Adipose tissue (tissue), 3 donors: ENCODE data around the gene CNPY1. TPM values are rescaled to one million over a fixed set of nuclear protein-coding genes. Genes with fewer than 3 reads are reported as not detected.
"Not testable (repeated sequence)": the region's sequence is repeated elsewhere in the genome, so short reads cannot be mapped to it uniquely, and the experiment has no call there.

Experiments
- H3K27ac ChIP-seq: one replicate; pipeline ENCODE4 v1.5.1; 2013; ENCODE audit warnings: low read depth, low read length
- WGBS, 3 donors: extraction: QIAGEN DNeasy Blood & Tissue Kit; methylation state at CpG; one replicate each; pipeline ENCODE4 v1.1.7; 2013; 5-methylcytosine and 5-hydroxymethylcytosine counted together
- polyA plus RNA-seq, 3 donors: library from polyadenylated mRNA; stranded (reverse); fragments of 200-250 nt; gene quantifications; one replicate each; pipeline ENCODE4 v1.2.3, GENCODE V29; 2013
- donor health status: healthy with polysubstance abuse.
- donor health status: Bipolar disorder and iron deficiency.
- donor health status: healthy.

Gene CNPY1
- polyA plus RNA-seq, 3 donors: not detected

DNA sequence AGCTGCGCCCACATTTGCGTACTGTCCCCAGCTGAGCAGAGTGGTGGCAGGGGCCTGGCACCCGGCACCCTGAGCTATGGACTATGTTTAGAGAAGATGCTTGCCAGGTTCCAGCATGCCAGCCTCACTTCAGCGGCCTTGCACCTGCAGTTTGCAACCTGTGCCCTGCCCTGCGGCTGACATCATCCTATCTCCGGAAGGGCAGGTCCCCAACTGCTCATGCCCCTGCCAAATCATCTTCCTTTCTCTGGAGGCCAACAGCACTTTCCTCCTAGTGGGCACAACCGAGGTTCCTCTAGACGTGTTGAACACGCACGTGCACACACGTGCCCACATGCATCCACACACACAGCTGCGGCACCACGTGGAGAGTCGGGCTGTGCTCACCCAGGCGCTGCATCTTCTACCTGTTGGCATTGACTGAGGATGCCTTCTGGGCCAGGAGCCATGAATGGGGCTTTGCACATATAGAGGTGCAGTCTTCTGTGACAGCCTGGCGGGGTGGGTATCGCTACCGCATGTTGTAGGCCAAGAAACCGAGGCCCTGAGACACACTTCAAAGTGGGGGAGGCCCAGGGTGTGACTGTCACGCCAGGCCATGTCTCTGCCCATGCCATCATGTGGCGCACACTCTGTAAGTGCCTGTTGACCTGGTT, 24.5 kb downstream of the CNPY1 start:
- WGBS, 3 donors: 89 to 92% (median 91%) methylated on average over 21 of the region's 21 CpGs
- H3K27ac ChIP-seq: no peak overlapping the region

DNA sequence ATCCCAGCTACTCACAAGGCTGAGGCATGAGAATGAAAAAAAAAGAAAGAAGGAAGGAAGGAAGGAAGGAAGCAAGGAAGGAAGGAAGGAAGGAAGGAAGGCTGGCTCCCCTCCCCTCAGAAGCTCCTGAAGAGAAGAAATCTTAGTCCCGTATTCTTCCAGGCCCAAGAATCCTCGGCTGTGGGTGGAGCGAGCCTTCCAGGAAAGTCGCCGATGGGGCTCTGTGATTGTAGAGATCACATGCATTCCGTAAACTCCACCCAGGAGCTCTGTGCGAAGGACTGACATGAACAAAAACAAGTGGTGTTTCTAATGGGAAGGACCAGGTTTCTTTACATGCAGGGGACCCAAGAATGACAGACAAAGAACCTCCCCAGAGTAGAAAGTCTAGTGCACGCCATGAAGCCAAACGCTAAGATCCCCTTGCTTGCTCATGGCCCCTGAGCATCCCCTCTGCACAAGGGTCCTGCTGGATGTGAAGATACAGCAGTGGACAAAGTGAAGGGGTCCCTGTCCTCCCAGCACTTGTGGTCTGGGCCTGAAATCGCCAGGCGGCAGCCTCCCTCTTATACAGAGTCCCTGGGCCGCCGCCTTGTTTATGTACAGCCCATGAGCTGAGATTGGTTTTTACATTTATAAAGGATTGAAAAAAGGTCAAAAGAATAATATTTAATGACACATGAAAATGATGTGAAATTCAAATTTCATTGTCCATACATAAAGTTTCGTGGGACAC, 25.2 kb downstream of the CNPY1 start:
- 73 to 80% (median 76%) methylated on average over 14 of the region's 14 CpGs for WGBS, 3 donors

GRCh38 chr7:155520114-155520513, 26.2 kb downstream of the CNPY1 start:
- WGBS, 3 donors: 63 to 67% (median 66%) methylated on average over 7 of the region's 7 CpGs

More for the DNA sequence above, 25.2 kb downstream of the CNPY1 start:
- H3K27ac ChIP-seq: no peak overlapping the region

GRCh38 chr7:155519358-155519757, 27.0 kb downstream of the CNPY1 start:
- not testable (repeated sequence) for H3K27ac ChIP-seq
- 93 to 94% (median 94%) methylated on average over 3 of the region's 3 CpGs for WGBS, 3 donors

More at GRCh38 chr7:155520114-155520513, 26.2 kb downstream of the CNPY1 start:
- H3K27ac ChIP-seq: no peak overlapping the region

DNA sequence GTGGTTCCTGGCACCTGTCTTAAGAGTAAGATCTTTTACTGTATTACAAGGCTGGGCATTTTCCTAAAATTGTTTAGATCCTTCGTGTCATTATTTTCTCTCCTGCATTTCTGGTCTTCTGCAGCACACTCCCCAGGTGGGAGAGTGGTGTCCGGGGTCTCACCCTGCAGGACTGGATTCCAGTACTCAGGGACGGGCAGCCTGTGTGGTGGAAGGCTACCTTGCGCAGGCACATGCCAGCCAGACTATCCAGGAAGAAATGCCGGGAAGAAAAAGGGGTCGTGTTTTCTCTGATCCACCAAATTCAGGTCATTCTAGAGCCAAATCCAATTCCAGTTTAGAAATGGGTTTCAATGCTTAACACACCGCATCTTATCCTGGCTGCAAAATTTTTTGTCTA, 27.7 kb downstream of the CNPY1 start:
- WGBS, 3 donors: 81 to 85% (median 82%) methylated on average over 7 of the region's 7 CpGs
- no peak overlapping the region for H3K27ac ChIP-seq

DNA sequence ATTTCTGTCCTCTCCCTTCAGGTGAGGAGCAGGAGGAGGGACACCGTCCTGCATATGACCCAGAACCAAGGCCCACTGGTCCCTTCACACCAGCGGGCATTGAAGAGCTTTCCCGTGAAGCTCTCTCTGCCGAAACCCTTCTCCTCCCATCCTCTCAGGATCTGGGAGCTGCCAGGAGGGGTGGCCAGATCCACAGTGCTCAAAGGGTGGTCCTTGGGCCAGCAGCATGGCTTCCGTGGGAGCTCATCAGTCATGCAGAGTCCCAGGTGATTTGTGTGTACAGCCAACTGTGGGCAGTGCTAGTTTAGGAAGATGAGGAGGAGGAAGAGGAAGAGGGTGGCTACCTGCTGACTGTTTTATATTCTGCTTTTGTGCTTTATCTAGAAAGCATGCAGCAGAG, 28.4 kb downstream of the CNPY1 start:
- no peak overlapping the region for H3K27ac ChIP-seq
- 75 to 83% (median 76%) methylated on average over 5 of the region's 5 CpGs for WGBS, 3 donors

DNA sequence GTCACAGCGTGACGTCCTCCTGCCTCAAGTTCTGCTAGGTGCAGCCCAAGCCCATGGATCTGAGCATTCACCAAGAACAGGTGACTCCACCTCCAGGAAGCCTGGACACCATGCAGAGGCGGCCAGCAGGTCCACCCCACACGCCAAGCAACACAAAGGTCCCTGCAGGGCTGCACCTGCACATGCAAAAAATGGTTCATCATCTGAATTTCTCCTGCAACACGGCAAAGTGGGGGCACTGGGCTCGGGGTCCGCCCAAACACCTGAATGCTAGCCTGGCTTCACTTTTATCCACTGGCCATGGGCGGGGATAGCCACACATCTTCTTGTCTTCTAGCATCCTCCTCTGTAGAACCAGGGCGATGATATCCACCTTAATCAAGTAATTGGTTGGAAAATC, 28.9 kb downstream of the CNPY1 start:
- H3K27ac ChIP-seq: no peak overlapping the region
- 79 to 82% (median 79%) methylated on average over 9 of the region's 9 CpGs for WGBS, 3 donors

DNA sequence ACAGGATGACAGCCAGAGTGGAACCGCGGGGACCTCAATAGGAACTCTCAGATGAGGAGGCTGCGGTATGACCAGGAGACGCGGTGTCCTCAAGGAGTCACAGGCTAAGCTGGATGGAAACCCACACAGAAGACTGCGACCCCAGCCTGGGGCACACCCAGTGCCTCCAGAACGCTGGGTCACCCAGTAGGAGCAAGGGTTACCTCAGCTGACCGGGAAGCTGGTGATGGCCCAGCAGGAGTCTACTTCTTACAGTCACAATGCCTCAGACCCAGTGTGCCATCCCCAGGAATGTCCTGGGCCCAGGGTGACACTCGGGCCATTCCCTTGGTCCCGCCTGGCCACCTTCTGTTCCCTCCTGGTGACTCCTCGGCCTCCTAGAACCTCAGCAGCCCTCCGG, 29.9 kb downstream of the CNPY1 start:
- WGBS, 3 donors: 84 to 88% (median 85%) methylated on average over 11 to 12 of the region's 12 CpGs
- H3K27ac ChIP-seq: no peak overlapping the region

- 63 to 84% (median 69%) methylated on average over 11 of the region's 11 CpGs for whole genome bisulfite sequencing, 3 donors
- no peak overlapping the region for H3K27ac ChIP-seq
Measured at GRCh38 chr7:155515318-155515717, 31.0 kb downstream of the CNPY1 start.

DNA sequence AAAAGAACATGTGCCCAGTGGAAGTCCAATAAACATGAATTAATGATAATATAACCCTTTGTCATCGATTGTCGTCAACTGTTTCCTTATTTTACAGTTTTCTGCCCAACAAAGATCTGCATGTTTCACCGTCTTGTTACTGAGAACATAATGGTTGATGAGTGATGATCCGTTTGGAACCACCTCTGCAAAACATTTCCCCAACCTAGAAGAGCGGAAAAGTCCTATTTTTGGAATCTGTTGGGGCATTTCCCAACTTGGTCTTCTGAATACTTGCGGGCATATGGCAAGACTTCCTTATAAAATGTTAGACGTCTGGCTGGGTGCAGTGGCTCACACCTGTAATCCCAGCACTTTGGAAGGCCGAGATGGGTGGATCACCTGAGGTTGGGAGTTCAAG, 32.1 kb downstream of the CNPY1 start:
- 81 to 85% (median 84%) methylated on average over 8 of the region's 8 CpGs for WGBS, 3 donors
- no peak overlapping the region for H3K27ac ChIP-seq

GRCh38 chr7:155513543-155514285, 32.6 kb downstream of the CNPY1 start:
- H3K27ac ChIP-seq: no peak overlapping the region

DNA sequence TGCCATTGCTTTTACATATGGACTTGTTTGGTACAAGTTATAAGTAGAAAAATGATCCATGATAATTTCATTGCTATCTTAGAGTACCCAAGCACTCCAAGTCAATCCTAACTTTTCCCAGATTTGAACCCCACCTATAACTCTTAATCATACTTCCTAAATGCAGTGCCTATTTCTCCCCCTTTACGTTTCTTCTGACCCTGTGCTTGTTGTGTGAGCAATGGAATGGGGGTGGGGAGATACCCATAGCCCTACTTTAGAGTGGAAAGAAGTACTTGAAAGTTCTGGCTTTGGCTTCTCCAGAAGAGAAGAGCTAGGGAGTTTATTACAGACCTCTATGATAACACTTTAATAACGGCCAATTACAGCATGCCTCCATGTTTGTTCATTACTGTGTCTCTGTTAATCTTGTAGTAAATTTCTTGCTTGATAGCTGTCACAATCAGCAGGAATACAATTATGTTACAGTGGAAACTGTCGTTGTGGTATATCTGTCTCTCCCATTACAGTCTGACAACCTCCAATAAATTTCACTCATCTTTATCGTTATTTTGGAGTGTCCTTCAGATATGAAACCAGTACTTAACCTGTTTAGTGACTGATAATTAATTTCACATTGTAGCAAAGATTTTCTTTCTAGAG, 34.0 kb downstream of the CNPY1 start:
- 29 to 51% (median 36%) methylated on average over 4 of the region's 4 CpGs for WGBS, 3 donors
- H3K27ac ChIP-seq: no peak overlapping the region

More at GRCh38 chr7:155513543-155514285, 32.6 kb downstream of the CNPY1 start:
- WGBS, 3 donors: 72 to 80% (median 80%) methylated on average over 13 of the region's 13 CpGs

DNA sequence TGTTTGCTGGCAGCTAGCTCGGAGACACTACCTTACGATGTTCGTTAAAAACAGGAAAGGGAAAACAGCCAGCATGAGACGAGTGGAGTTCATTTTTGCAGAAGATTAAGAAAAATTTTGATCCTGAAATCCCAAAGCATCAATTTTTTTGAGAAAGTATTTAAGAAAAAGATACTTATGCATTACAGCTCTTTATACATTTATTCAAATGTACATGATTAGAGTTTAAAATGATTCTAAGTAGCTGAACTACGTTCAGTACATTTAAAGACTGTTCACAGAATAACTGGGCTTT, 34.7 kb downstream of the CNPY1 start:
- WGBS, 3 donors: 14 to 63% (median 18%) methylated on average over 5 of the region's 5 CpGs
- H3K27ac ChIP-seq: no peak overlapping the region

DNA sequence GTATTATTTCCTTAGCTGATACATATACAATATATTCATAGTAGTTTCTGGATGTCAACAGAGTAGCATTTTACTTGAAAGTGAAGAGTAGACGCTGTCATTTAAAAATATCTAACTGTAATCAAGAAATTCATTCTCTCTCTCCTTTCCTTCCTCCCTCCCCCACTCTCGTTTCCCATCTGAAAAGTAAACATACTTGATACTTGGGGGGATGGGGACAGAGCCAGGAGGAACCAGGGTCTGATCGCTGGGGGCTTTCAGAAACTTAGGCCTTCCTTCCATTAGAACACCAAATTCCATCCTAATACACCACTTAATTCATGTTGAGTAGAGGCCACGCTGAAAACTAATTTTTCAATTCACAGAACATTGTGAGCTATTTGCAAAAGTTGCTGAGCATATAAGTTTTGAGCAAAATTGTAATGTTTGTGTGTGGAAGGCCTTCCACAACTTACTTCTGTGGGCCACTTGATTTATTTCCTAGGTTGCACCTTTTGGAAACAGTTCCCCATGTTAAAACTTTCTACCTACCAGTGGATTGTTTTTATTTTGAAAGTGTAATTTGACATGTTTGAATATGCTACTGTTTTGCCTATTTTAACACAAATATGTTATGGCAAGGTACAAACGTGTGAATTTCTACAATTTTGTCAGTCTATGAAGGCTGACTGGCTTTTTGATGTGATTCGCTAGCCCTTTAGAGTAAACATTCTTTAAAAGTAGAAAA, 35.2 kb downstream of the CNPY1 start:
- WGBS, 3 donors: 9 to 46% (median 9%) methylated on average over 6 of the region's 6 CpGs
- no peak overlapping the region for H3K27ac ChIP-seq

GRCh38 chr7:155509725-155510551, 36.4 kb downstream of the CNPY1 start:
- WGBS, 3 donors: 3 to 4% (median 3%) methylated on average over 68 of the region's 68 CpGs
- no peak overlapping the region for H3K27ac ChIP-seq

GRCh38 chr7:155509359-155509724, 37.0 kb downstream of the CNPY1 start:
- H3K27ac ChIP-seq: no peak overlapping the region
- 4 to 8% (median 5%) methylated on average over 13 to 16 of the region's 16 CpGs for WGBS, 3 donors
